ENCODE data around the gene MERTK.
"Not testable (repeated sequence)": the region's sequence is repeated elsewhere in the genome, so short reads cannot be mapped to it uniquely, and the experiment has no call there.

MERTK gene

DNA sequence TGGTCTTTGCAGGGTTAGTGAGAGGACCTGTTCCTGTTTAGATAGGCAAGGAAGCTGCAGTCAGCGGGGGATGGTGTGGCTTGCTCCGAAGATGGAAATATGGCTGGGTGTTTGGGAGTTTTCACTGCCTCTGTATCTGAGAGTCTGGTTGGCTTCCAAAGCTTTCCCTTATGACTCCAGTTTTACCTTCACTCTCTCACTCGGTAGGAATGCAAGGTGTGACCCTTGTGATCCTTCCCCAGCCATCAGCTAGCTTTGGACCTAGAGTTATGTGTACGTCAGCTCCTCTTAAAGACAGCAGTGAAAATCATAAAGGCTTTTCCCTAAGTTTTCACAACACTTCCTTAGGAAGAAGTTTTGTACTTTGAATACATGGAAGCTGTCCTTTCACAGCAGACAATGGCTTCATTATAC lies 121.2 kb downstream of the MERTK start:
- DNase-seq, result no peak

DNA sequence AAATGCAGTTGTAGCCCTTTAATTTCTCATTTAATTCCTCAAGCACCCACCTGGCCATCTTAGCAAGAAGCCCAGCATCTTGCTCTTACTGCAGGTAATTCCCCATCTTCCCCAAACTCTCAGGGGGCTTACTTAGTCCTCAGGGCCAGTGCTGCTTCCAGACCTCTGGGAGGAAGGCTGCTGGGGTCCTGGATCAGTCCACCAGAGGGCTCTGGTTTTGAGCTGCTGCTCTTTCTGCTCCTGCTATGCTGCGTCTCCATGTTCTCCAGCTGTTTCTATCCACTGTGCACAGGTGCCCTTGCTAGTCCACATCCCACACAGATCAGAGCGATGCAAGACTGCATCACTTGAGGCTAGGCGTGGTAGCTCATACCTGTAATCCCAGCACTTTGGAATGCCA lies 122.2 kb downstream of the MERTK start:
- DNase-seq, result no peak

DNA sequence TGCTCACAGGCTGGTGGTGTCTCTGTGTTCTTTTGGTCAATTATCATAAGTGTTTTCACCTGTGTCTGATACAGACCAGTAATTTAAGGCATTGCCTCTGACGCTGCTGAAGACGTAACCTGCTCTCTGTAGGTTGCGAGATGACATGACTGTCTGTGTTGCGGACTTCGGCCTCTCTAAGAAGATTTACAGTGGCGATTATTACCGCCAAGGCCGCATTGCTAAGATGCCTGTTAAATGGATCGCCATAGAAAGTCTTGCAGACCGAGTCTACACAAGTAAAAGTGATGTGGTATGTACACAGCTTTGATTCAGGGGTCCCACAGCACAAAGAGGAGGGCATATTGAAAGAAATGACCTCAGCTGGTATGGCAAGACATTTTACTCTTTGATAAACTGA lies 122.9 kb downstream of the MERTK start:
- DNase-seq, result no peak

DNA sequence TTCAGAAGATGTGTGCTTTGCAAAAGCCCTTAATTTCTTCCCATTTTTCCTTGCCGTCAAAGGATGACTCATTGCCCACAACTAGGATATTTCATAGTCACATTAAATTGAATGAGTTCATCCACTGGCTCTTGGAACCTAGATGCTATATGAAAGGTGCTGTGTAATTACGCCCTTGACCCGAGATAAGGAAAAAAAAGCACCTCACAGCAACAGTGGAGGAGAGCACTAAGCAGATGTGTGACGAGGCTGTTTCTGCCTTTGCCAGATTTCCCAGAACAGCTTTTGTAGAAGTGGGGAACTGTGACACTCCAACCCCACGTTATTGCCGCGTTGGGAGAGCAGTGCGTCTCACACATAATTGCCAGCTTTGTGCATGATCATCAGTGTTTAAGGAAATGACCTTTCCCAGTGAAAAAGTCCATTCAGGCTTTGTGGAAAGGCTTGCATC lies 123.4 kb downstream of the MERTK start:
- DNase-seq, result no peak

DNA sequence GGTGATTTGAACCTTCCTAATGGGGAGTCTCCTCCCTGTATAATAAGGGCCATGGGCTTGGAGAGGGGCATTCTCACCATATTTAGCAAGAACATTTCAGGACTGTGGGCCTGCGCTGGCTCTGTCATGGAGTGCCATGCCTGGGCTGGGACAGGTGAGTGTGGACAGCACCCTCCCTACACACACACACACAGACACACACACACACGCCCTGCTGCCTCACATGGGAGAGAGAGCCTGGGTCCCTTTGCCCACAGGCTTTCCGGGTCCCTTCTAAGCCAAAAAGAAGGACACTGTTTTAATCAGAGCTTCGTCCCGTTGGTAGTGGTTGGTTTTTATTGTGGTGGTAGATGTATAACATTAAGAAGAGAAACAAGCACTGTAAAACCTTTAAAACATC lies 125.3 kb downstream of the MERTK start:
- DNase-seq, result no peak

DNA sequence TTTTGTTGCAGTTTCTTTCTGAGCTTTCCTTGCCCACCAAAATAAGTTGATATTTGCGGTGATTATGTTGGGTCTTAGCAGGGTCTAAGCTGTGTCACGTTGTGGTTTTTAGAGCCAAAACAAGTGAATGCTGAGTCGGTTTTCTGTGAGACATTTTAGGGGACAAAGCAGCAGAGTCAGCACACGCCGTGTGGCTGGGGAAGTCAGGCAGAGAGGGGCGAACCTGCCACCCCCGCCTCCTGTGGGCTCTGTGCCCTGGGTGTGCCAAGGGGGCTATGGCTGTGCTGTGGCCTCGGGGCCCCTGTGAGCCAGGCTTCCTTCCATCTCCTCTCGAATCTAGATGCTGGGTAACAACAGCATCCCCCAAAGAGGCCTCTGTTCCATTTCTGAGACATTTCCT lies 125.8 kb downstream of the MERTK start:
- DNase-seq, result no peak

DNA sequence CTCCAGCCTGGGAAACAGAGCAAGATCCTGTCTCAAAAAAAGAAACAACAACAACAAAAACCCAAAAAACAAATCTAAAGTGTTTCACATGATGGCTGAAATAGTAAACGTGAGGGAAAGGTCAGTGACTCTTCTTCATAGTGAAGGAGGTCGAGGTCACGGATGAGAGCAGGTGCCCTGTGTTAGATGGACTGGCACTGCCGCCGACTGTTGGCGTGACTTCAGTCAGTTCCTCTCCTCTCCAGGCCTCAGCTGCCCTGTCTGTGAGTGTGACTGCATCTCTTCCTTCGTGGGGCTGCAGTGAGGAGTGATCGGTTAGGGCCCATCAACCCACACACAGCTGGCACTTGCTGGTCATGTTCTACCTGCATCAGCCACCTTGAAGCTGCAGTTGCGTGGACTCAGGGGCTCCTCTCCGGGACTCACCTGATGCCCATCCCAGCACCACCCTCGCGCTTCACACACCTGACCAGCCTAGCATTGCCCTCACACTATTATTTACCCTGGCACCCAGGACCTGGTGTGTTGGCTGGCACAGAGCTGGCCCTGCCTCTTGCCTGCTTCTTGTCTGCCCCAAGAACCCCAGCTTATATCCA lies 126.6 kb downstream of the MERTK start:
- DNase-seq, result no peak

DNA sequence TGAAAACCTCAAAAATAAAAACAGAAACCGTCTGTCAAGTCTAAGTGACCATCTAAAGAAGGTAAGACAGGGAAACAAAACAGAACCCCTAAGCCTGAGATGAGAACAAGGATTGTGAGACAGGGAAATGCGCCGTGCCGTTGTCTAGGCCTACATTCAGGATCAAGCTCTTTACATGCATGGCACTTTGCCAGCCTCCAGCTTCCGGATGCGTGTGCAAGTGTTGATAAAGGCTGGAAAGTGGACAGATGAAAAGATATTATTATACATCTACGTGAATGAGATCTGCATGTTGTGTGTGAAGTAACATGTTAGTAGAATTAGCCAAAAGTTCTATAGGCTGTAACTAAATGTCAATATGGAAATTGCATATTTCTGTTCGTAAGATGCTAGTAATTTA lies 128.1 kb downstream of the MERTK start:
- no peak for DNase-seq

DNA sequence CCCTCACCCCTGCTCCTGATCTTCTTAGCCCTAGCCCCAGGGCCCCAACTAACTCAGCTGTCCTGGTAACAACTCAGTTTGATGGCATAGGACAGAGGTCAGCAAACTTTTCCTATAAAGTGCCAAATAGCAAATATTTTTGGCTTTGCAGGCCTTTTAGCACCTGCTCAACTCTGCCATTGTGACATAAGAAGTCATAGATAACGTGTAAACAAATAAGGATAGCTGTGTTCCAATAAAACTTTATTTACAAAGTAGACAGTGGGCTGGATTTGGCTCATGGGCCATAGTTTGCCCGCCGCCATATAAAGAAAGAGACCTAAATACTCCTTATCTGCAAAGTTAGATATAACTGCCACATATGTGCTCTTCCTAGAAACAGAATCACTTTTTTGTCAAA lies 129.4 kb downstream of the MERTK start:
- DNase-seq, result no peak

DNA sequence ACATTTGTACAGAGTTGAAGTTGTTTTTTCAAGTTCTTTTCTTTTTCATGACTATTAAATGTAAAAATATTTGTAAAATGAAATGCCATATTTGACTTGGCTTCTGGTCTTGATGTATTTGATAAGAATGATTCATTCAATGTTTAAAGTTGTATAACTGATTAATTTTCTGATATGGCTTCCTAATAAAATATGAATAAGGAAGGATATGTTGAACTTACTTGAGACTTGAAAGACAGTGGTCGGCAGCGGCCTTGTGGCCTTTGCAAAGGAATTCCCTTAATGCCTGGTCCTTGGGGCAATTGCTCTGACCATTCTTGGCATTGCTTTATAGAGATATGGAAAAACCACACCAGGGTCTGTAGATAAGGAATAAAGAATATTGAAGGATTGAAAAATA lies 130.8 kb downstream of the MERTK start:
- DNase-seq, result no peak

DNA sequence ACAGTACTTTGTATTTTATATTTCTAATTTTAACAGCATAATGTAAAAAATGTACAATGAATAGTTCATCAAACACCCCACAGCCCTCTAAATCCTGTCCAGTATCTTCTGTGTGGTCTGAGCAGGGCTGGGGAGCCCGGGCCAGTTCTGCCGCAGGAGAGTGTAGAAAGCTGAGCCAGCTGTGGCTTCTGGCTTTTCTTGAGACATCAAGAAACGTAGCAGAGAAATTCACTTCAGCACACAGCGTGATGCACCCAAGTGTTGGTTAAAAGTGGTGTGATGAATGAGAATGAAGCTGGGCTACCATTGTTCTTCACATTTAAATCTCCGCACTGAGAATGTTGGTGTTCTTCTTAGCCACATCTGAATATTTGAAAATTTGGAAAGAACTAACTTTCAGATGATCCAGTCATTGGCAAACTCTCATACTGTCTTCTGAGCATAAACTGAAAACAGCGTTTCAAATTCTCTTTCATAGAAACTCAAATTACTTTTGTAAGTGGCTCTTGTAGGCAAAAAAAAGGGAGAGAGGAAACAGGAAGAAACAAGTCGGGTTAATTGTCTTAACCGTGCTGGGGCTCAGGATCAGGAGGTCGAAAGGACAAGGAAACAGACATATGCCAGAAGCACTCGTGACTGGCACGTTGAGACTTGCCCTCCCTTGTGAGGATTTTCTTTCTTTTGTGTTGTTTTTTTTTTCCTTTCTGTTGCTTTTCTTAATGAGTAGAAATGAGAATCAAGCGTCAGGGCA lies 133.2 kb downstream of the MERTK start:
- no peak for DNase-seq

DNA sequence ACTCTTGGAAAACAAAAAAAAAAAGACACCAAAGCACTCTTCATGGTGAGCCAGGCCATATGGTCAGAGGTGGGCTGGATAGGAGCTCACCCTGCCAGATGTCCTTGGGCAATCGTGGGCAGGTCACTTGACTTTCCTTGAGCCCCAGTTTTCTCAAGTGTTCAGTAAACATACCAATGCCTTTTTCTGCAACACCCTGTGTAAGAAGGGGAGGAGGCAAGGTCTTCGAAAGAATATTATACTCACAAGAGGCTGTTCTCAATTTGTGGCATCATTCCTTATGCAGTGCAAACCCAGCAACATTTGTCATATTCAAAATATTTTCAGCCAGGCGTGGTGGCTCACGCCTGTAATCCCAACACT lies 133.8 kb downstream of the MERTK start:
- DNase-seq, result no peak

DNA sequence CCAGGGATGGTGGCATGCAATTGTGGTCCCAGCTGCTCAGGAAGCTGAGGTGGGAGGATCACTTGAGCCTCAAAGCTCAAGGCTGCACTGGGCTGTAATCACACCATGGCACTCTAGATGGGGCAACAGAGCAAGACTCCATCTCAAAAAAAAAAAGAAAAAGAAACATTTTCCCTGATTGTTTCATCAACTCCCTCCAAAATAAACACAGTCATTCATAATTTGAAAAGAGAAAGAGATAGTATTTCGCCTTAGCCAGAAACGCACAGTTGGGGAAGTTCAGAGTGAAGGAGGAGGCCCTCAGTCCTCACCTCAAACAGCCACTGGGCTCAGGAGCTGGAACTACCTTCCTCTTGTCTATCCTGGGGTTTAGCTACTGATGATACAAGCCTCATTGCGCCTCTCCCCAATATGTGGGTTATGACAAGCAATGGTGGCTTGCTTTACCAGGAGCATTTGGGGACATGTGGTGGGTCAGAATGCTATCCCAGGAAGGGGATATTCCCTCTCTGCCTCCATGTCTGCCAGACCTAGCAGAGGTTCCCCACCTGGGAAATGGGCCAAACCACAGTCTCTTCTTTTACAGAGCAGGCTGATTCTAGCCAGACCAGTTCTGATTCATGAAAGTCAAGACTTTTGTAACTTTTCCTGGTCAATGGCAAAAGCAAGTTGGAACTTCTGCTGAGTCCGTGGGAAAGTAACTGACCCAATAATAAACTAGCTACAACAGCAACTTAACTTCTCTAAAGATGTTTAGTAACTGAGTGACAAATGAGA lies 134.5 kb downstream of the MERTK start:
- no peak for DNase-seq

DNA sequence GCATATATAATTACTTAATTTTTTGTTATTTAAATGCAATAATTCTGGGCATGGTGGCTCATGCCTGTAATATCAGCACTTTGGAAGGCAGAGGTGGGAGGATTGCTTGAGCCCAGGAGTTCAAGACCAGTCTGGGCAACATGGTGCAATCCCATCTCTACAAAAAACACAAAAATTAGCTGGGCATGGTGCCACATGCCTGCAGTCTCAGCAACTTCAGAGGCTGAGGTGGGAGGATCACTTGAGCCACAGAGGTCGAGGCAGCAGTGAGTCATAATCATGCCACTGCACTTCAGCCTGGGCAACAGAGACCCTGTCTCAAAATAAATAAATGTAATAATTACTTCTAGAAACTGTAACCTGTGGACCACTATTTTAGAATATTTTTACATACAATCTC lies 135.2 kb downstream of the MERTK start:
- no peak for DNase-seq

DNA sequence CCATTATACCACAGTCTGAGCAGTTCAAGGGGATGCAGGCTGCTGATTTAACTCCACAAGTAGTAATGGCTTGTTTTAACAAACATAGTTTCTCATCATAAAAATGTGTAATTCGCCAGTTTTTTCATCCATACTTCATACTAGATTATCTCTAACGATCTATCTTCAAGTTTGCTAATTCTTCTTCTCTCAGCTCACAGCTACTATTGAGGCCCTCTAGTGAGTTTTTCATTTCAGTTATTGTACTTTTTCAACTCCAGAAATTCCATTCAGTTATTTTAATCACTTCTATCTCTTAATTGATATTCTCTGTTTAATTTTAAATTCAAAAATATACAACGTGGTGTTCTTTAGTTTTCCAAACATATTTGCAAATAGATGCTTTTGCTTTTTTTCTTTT lies 136.5 kb downstream of the MERTK start:
- DNase-seq, result no peak

DNA sequence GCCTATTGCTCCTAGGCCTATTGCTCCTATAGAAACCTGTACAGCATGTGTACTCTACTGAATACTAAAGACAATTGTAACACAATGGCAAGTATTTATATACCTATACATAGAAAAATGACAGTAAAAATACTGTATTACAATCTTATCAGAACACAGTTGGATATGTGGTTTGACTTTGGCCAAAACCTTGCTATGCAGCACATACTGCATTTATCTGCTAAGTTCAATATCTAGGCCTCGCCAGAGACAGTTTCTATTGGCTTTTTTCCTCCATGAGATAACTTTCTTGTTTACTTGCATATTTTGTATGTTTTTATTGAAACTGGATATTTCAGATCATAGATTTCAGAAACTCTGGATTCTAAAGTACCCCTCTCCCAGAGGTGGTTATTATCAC lies 137.4 kb downstream of the MERTK start:
- DNase-seq, result no peak

DNA sequence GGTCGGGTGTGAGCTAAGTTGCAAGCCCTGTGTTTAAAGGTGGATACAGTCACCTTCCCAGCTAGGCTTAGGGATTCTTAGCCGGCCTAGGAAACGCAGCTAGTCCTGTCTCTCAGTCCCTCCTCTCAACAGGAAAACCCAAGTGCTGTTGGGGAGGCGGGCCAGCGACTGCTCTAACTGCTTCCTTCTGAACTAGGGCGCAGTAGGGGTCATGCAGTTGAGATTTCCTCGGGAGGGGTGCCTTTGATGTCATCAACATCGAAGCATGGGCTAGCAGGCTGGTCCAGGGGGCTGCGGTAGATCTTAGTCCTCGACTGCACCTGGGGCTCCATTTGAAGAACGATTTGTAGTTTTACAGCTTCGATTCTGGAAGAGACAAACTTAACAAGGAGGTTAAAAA lies 141.1 kb downstream of the MERTK start:
- DNase-seq, result not testable (repeated sequence)

DNA sequence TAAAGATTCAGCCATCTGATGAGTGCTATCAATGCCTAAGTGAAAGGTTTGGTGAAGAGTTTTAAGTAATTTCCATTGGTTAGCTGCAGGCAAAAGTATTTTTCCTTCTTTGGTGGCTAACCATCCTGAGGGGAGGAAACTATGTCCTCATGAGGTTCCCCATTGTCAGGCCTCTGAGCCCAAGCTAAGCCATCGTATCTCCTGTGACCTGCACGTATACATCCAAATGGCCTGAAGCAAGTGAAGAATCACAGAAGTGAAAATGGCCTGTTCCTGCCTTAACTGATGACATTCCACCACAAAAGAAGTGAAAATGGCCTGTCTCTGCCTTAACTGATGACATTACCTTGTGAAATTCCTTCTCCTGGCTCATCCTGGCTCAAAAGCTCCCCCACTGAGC lies 141.7 kb downstream of the MERTK start:
- not testable (repeated sequence) for DNase-seq

DNA sequence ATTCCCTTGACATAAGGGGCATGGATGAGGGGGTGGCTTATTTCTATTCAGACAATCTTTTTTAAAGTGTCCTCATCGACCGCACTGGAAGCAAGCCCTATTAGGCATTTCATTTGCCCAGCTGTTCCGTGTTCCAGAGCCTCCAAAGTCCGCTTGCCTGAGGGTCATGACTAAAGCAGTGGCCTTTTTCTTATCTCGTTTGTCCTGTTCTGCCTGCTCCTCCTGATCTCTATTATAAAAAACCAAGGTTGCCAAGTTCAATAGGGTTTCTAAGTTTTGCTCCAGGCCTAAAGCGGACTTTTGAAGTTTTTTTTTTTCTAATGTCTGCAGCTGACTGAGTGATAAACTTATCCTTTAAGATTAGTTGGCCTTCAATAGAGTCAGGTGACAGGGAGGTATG lies 143.1 kb downstream of the MERTK start:
- DNase-seq, result not testable (repeated sequence)

DNA sequence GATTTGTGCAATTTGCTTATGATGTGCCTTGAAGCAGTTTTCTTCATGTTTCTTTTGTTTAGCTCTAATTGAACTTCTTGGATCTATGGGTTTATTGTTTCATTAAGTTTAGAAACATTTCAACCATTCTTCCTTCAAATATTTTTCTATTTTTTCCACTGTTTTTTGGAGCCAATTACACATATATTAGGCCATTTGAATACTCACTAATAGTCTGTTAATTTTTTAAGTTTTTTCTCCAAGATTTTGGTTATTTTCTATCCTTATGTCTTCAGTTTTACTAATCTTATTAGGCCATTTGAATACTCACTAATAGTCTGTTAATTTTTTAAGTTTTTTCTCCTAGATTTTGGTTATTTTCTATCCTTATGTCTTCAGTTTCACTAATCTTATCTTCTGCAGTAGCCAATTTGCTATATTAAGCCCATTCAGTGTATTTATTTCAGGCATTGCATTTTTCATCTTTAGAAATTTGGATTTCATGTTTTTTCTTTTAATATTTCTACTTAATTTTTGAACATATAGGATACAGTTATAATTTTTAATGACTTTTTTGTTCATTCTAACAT lies 147.1 kb downstream of the MERTK start:
- DNase-seq, result no peak

DNA sequence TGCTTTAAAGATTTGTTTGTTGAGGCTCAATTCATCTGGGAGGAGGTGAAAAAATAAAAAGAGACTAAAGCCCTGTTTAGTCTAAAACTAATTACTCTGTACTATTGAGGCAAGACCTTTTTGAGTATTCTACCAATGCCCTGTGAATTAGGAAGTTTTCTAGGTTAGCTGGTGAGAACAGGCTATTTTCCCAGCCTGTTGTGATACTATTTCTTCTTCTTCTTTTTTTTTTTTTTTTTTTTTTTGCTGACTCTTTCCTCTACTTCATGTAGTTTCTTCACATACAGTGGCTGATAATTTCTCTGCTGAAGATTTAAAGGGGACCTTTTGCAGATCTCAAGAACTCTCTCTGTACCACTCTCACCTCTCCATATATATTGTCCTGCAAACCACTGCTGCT lies 147.8 kb downstream of the MERTK start:
- DNase-seq, result no peak

DNA sequence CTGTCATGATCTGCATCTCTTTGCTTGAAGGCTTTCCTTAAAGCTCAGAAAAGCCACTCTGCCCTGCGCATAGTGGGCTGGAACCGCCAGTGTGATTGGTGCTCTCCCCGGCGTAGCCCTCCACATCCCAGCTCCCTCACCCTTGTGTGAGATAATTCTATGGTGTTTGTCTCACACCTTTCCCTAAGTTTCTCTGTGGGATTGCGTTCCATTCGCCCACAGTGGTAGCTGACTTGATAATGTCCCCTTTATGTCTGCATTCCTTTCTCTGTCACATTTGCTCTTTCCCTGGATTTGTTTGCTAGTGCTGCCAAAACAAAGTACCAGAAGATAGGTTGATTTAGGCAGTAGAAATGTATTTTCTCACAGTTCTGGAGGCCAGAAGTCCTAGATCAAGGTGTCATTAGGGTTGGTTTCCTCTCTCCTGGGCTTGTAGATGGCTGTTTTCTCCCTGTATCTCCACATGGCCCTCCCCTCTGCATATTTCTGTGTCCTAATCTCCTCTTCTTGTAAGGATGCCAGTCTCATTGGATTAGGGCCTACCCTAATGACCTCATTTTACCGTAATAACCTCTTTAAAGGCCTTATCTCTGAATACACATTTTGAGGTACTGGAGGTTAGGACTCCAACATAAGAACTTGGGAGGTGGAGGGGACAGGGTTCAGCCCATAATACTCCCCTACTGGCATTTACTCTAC lies 149.3 kb downstream of the MERTK start:
- DNase-seq, result no peak

DNA sequence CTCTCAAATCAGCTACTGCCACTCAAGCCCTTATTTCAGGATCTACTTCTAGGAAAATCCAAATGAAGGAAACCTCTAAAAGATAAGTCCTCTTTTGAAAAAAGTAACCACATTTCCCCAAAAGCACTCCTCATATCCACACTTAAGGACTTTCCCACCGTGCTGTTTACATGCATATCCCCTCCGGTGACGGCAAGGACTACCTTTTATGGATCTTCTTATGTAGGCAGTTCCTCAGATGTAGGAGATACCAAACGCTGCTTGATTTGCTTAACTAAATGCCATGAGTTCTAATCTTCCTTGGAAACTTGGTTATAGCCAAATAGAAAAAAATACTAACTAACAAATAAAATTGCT lies 149.8 kb downstream of the MERTK start:
- DNase-seq, result no peak

Measured in activated CD4-positive, alpha-beta T cell treated with anti-CD3 and anti-CD28 coated beads for 4 hours (primary cell).